Liver (tissue), 9 donors: Measurements from ENCODE around the gene CDHR2. TPM values are rescaled to one million over a fixed set of nuclear protein-coding genes. Genes with fewer than 3 reads are reported as not detected.

Experiments
- DNase-seq: peaks from one replicate; pipeline ENCODE4 v3.0.0-alpha.2; 2017; ENCODE audit warnings: low spot score
- H3K27ac ChIP-seq, 2 donors: one replicate each; pipeline ENCODE4 v1.7.0; 2013; ENCODE audit warnings: inconsistent platforms in 2 of 2, low read length in 2 of 2, control low read depth in 1 of 2, low read depth in 1 of 2, mild to moderate bottlenecking in 1 of 2
- H3K27me3 ChIP-seq, 4 donors: one replicate each; pipeline versions ENCODE4 v1.6.1 to v1.7.0; 2013; ENCODE audit warnings: low read length in 3 of 4, inconsistent platforms in 1 of 4, mild to moderate bottlenecking in 1 of 4, moderate library complexity in 1 of 4; ENCODE audit not compliant: control insufficient read depth in 4 of 4, insufficient read depth in 4 of 4
- H3K36me3 ChIP-seq, 4 donors: one replicate each; pipeline versions ENCODE4 v1.6.1 to v1.7.0; 2013; ENCODE audit warnings: low read length in 3 of 4, mild to moderate bottlenecking in 3 of 4, low read depth in 1 of 4, moderate library complexity in 1 of 4; ENCODE audit not compliant: control insufficient read depth in 4 of 4, insufficient read depth in 3 of 4
- H3K4me1 ChIP-seq, 4 donors: one replicate each; pipeline versions ENCODE4 v1.6.1 to v1.7.0; 2013; ENCODE audit warnings: low read length in 3 of 4, mild to moderate bottlenecking in 3 of 4, moderate library complexity in 1 of 4; ENCODE audit not compliant: control insufficient read depth in 4 of 4, insufficient read depth in 4 of 4
- H3K4me3 ChIP-seq, 3 donors: one replicate each; pipeline versions ENCODE4 v1.6.1 to v1.7.0; 2013; ENCODE audit warnings: low read length in 3 of 3, control low read depth in 1 of 3, low read depth in 1 of 3, mild to moderate bottlenecking in 1 of 3
- H3K9ac ChIP-seq, 2 donors: one replicate each; pipeline ENCODE4 v1.7.0; 2013; ENCODE audit warnings: low read length in 2 of 2, mild to moderate bottlenecking in 2 of 2, moderate library complexity in 2 of 2, control low read depth in 1 of 2, low read depth in 1 of 2
- H3K9me3 ChIP-seq, 4 donors: one replicate each; pipeline versions ENCODE4 v1.6.1 to v1.7.0; 2013; ENCODE audit warnings: low read length in 3 of 4; ENCODE audit not compliant: control insufficient read depth in 4 of 4
- ATF3 ChIP-seq: IDR thresholded peaks from 2 replicates; pipeline ENCODE4 v1.6.1; 2016; ENCODE audit warnings: antibody characterized with exemption
- CTCF ChIP-seq: fragments of 150-350 bp; IDR thresholded peaks from 2 replicates; pipeline ENCODE4 v1.5.1; 2017; ENCODE audit warnings: improper control_type of control experiment, low read depth, low read length; ENCODE audit not compliant: missing input control
- EGR1 ChIP-seq, 2 donors: IDR thresholded peaks; 2 replicates each; pipeline ENCODE4 v1.6.1; 2016 to 2018; ENCODE audit warnings: antibody characterized with exemption in 2 of 2, low read depth in 2 of 2
- FOXA1 ChIP-seq: IDR thresholded peaks from 2 replicates; pipeline ENCODE4 v1.6.1; 2016; ENCODE audit warnings: antibody characterized with exemption
- FOXA2 ChIP-seq: IDR thresholded peaks from 2 replicates; pipeline ENCODE4 v1.6.1; 2016; ENCODE audit warnings: antibody characterized with exemption
- GABPA ChIP-seq, 2 donors: IDR thresholded peaks in 1 of 2; conservative IDR thresholded peaks in 1 of 2; 2 replicates each; pipeline ENCODE4 v1.6.1; 2016; ENCODE audit warnings: antibody characterized with exemption in 2 of 2, mild to moderate bottlenecking in 1 of 2, moderate library complexity in 1 of 2
- HNF4A ChIP-seq, 2 donors: conservative IDR thresholded peaks; 2 replicates each; pipeline ENCODE4 v1.6.1; 2016; ENCODE audit warnings: antibody characterized with exemption in 2 of 2, mild to moderate bottlenecking in 2 of 2
- HNF4G ChIP-seq: IDR thresholded peaks from 2 replicates; pipeline ENCODE4 v1.6.1; 2016; ENCODE audit warnings: antibody characterized with exemption
- JUND ChIP-seq, 2 donors: IDR thresholded peaks; 2 replicates each; pipeline ENCODE4 v1.6.1; 2016; ENCODE audit warnings: antibody characterized with exemption in 2 of 2
- MAX ChIP-seq: IDR thresholded peaks from 2 replicates; pipeline ENCODE4 v1.6.1; 2016; ENCODE audit warnings: antibody characterized with exemption
- NR2F2 ChIP-seq: IDR thresholded peaks from 2 replicates; pipeline ENCODE4 v1.6.1; 2016; ENCODE audit warnings: antibody characterized with exemption
- RAD21 ChIP-seq, 2 donors: IDR thresholded peaks; 2 replicates each; pipeline ENCODE4 v1.6.1; 2016; ENCODE audit warnings: antibody characterized with exemption in 2 of 2, mild to moderate bottlenecking in 2 of 2
- REST ChIP-seq: IDR thresholded peaks from 2 replicates; pipeline ENCODE4 v1.6.1; 2016; ENCODE audit warnings: antibody characterized with exemption, mild to moderate bottlenecking
- RXRA ChIP-seq, 2 donors: IDR thresholded peaks; 2 replicates each; pipeline ENCODE4 v1.6.1; 2017 to 2018; ENCODE audit warnings: antibody characterized with exemption in 2 of 2, mild to moderate bottlenecking in 1 of 2
- SP1 ChIP-seq: IDR thresholded peaks from 2 replicates; pipeline ENCODE4 v1.6.1; 2018; ENCODE audit warnings: antibody characterized with exemption, mild to moderate bottlenecking
- TAF1 ChIP-seq: conservative IDR thresholded peaks from 2 replicates; pipeline ENCODE4 v1.6.1; 2016; ENCODE audit warnings: antibody characterized with exemption, mild to moderate bottlenecking
- YY1 ChIP-seq: IDR thresholded peaks from 2 replicates; pipeline ENCODE4 v1.6.1; 2016; ENCODE audit warnings: antibody characterized with exemption, mild to moderate bottlenecking
- ZBTB33 ChIP-seq: IDR thresholded peaks from 2 replicates; pipeline ENCODE4 v1.6.1; 2016; ENCODE audit warnings: antibody characterized with exemption
- WGBS: extraction: QIAGEN DNeasy Blood & Tissue Kit; methylation state at CpG from one replicate; pipeline ENCODE4 v1.1.7; 2013; 5-methylcytosine and 5-hydroxymethylcytosine counted together
- polyA plus RNA-seq, 2 donors: library from polyadenylated mRNA; stranded (reverse) in 1 of 2; unstranded in 1 of 2; fragments of 200-250 nt in 1 of 2; fragments of >200 nt in 1 of 2; fragmentation: Nextera tagmentation in 1 of 2; extraction: Ambion mirVana in 1 of 2; gene quantifications; one replicate each; pipeline versions ENCODE4 v1.2.1 to v1.2.3, GENCODE V29; 2013 to 2015
- total RNA-seq, 2 donors: library from RNA; depleted of rRNA; stranded (reverse); fragments of >200 nt; gene quantifications; one replicate each; pipeline ENCODE4 v1.2.3, GENCODE V29; 2014
- donor health status: healthy.
- donor health status: healthy.
- donor health status: healthy.
- donor health status: healthy.
- donor health status: healthy.

CDHR2 gene
- total and polyA plus RNA-seq, 4 donors, result 8.8 to 23.8 (median 16.6) TPM

- Histone ChIP-seq H3K36me3 (no peaks in the 10 kb centered on the region), H3K4me3 (no peak overlapping the region), H3K4me1 (peaks cover 0 to 4% (median 0%) of the 10 kb centered on the region in 4 donors), H3K9me3 (no peaks in the 10 kb centered on the region), H3K9ac (no peak overlapping the region), H3K27ac (no peak overlapping the region), H3K27me3 (peaks cover 0 to 26% (median 7%) of the 10 kb centered on the region in 4 donors)
- no peak for DNase-seq
- 70% methylated on average over 4 of the region's 4 CpGs for WGBS
- TF ChIP-seq ZBTB33 (no peak), CTCF (no peak), RXRA (IDR thresholded peaks at IDR 0.05) (no peak), GABPA (IDR thresholded peaks at IDR 0.05 in 1 of 2, conservative IDR thresholded peaks at IDR 0.05 in 1 of 2) (no peak), RAD21 (IDR thresholded peaks at IDR 0.05) (no peak), HNF4A (conservative IDR thresholded peaks at IDR 0.05) (no peak), EGR1 (IDR thresholded peaks at IDR 0.05; ENCODE audit: low read depth in 2 of 2) (no peak), MAX (no peak), ATF3 (no peak), FOXA1 (no peak), TAF1 (no peak), NR2F2 (no peak), REST (no peak)
Observed at GRCh38 chr5:176624142-176624541, 75.0 kb downstream of the CDHR2 start.

- Histone ChIP-seq H3K4me1 (peaks cover 0 to 2% (median 0%) of the 10 kb centered on the region in 4 donors), H3K27ac (no peak overlapping the region), H3K9ac (no peak overlapping the region), H3K9me3 (no peaks in the 10 kb centered on the region), H3K4me3 (no peak overlapping the region), H3K36me3 (no peaks in the 10 kb centered on the region), H3K27me3 (peaks cover under 1 to 19% (median 7%) of the 10 kb centered on the region in 4 donors)
- no peak for DNase-seq
- WGBS, result 69% methylated on average over 9 of the region's 9 CpGs
- no peak for TF ChIP-seq RAD21 (IDR thresholded peaks at IDR 0.05)
- TF ChIP-seq TAF1, result no peak
- no peak for TF ChIP-seq NR2F2
- TF ChIP-seq YY1, result no peak
- TF ChIP-seq FOXA2, result no peak
- TF ChIP-seq MAX, result no peak
- TF ChIP-seq REST, result no peak
- no peak for TF ChIP-seq JUND (IDR thresholded peaks at IDR 0.05)
- TF ChIP-seq GABPA (IDR thresholded peaks at IDR 0.05 in 1 of 2, conservative IDR thresholded peaks at IDR 0.05 in 1 of 2), result no peak
- TF ChIP-seq ZBTB33, result no peak
- TF ChIP-seq FOXA1, result no peak
- TF ChIP-seq SP1, result no peak
- no peak for TF ChIP-seq EGR1 (IDR thresholded peaks at IDR 0.05; ENCODE audit: low read depth in 2 of 2)
- no peak for TF ChIP-seq RXRA (IDR thresholded peaks at IDR 0.05)
- no peak for TF ChIP-seq HNF4G
Observed at GRCh38 chr5:176624938-176625337, 75.8 kb downstream of the CDHR2 start.
